ENCODE data around the gene PRSS2. TPM values are rescaled to one million over a fixed set of nuclear protein-coding genes. Genes with fewer than 3 reads are reported as not detected.

PRSS2 gene
- total RNA-seq, 2 experiments from 2014 or later, result not detected

GRCh38 chr7:142806957-142807356 lies 36.2 kb downstream of the PRSS2 start:
- ATAC-seq (ENCODE audit: poor library complexity) (no peak), DNase-seq (peak in 3 of 14 experiments; percentile 13 to 18 (median 17))
- peaks cover 96% of the 10 kb centered on the region for H3K4me1 ChIP-seq (ENCODE audit: insufficient read depth, low read length)
- Mint-ChIP-seq H3K4me1 (ENCODE audit: low read depth) (peaks cover 100% of the 10 kb centered on the region), H3K4me3 (peak overlapping the region; percentile 77), H3K9me3 (no peaks in the 10 kb centered on the region), H3K36me3 (ENCODE audit: low read depth) (peaks cover 49% of the 10 kb centered on the region), H3K27me3 (no peaks in the 10 kb centered on the region), H3K27ac (peak overlapping the region; percentile 98)
- H3K4me3 ChIP-seq (ENCODE audit: low read length), result peak overlapping the region; percentile 31
- H3K36me3 ChIP-seq (ENCODE audit: insufficient read depth, low read length), result peaks cover 24% of the 10 kb centered on the region
- ChIA-PET POLR2A (interaction anchor here (0.6 to 30.9 kb wide), 29 partner anchors 8 to 601 kb away, joined by 3 to 5733 read pairs (median 20); partner anchors contain the start of genes EPHA1, EPHB6 and GSTK1), CTCF (interaction anchor here (1.2 to 7.2 kb wide), 6 partner anchors 13 to 249 kb away, joined by 3 to 135 read pairs (median 8); no protein-coding TSS in a partner anchor)
- intact Hi-C loops (cut with DNase I, micrococcal nuclease), result loop anchor here in 1 of 2 experiments (5.0 kb wide), 1 partner anchor 575 kb away; the partner anchor contains the start of gene ZYX
- peak overlapping the region; percentile 95 to 99 for H3K27ac ChIP-seq (ENCODE audit: low read depth in 1 of 2, low read length in 2 of 2)
- no peaks in the 10 kb centered on the region for H3K9me3 ChIP-seq (ENCODE audit: control insufficient read depth in 1 of 2, insufficient read depth in 1 of 2, low read length in 2 of 2)
- no peaks in the 10 kb centered on the region for H3K27me3 ChIP-seq (ENCODE audit: control insufficient read depth in 1 of 2, insufficient read depth in 2 of 2, low read length in 2 of 2)
- TF ChIP-seq CTCF (IDR thresholded peaks at IDR 0.05), result no peak

- Mint-ChIP-seq H3K36me3 (ENCODE audit: low read depth) (peaks cover 39% of the 10 kb centered on the region), H3K27ac (peak overlapping the region; percentile 98), H3K4me1 (ENCODE audit: low read depth) (peaks cover 100% of the 10 kb centered on the region), H3K4me3 (peak overlapping the region; percentile 77), H3K27me3 (no peaks in the 10 kb centered on the region), H3K9me3 (no peaks in the 10 kb centered on the region)
- POLR2A ChIA-PET, result interaction anchor here (0.7 to 30.9 kb wide), 85 partner anchors 7 to 600 kb away, joined by 3 to 5733 read pairs (median 7); partner anchors contain the start of genes CASP2, EPHA1, EPHB6 and GSTK1
- H3K9me3 ChIP-seq (ENCODE audit: control insufficient read depth in 1 of 2, insufficient read depth in 1 of 2, low read length in 2 of 2), result no peaks in the 10 kb centered on the region
- TF ChIP-seq CTCF (IDR thresholded peaks at IDR 0.05), result no peak
- CTCF ChIA-PET, result interaction anchor here (0.6 to 7.2 kb wide), 13 partner anchors 14 to 572 kb away, joined by 3 to 135 read pairs (median 5); no protein-coding TSS in a partner anchor
- peaks cover 96% of the 10 kb centered on the region for H3K4me1 ChIP-seq (ENCODE audit: insufficient read depth, low read length)
- DNase-seq (peak in 7 of 14 experiments; percentile 32 to 88 (median 66)), ATAC-seq (ENCODE audit: poor library complexity) (peak; percentile 5)
- H3K36me3 ChIP-seq (ENCODE audit: insufficient read depth, low read length), result peaks cover 14% of the 10 kb centered on the region
- H3K27ac ChIP-seq (ENCODE audit: low read depth in 1 of 2, low read length in 2 of 2), result peak overlapping the region; percentile 95 to 99
- peak overlapping the region; percentile 31 for H3K4me3 ChIP-seq (ENCODE audit: low read length)
- intact Hi-C loops (cut with DNase I, micrococcal nuclease), result loop anchor here (1.0 to 5.0 kb wide), 4 partner anchors 10 to 574 kb away; partner anchors contain the start of gene ZYX (in 1 of the 2)
- no peaks in the 10 kb centered on the region for H3K27me3 ChIP-seq (ENCODE audit: control insufficient read depth in 1 of 2, insufficient read depth in 2 of 2, low read length in 2 of 2)
Measured at GRCh38 chr7:142807855-142808460, 37.2 kb downstream of the PRSS2 start.

- Histone ChIP-seq H3K4me1 (ENCODE audit: insufficient read depth, low read length) (peaks cover 96% of the 10 kb centered on the region), H3K4me3 (ENCODE audit: low read length) (peak overlapping the region; percentile 31), H3K36me3 (ENCODE audit: insufficient read depth, low read length) (peaks cover 9% of the 10 kb centered on the region), H3K9me3 (ENCODE audit: control insufficient read depth in 1 of 2, insufficient read depth in 1 of 2, low read length in 2 of 2) (no peaks in the 10 kb centered on the region), H3K27me3 (ENCODE audit: control insufficient read depth in 1 of 2, insufficient read depth in 2 of 2, low read length in 2 of 2) (no peaks in the 10 kb centered on the region), H3K27ac (ENCODE audit: low read depth in 1 of 2, low read length in 2 of 2) (peak overlapping the region; percentile 95 to 99)
- ChIA-PET POLR2A (interaction anchor here (0.7 to 30.9 kb wide), 82 partner anchors 10 to 599 kb away, joined by 3 to 5733 read pairs (median 7); partner anchors contain the start of genes CASP2, EPHA1, EPHB6 and GSTK1), CTCF (interaction anchor here (0.6 to 7.2 kb wide), 12 partner anchors 14 to 572 kb away, joined by 3 to 135 read pairs (median 5); no protein-coding TSS in a partner anchor)
- DNase-seq, result no peak
- peak; percentile 54 for ATAC-seq (ENCODE audit: poor library complexity)
- H3K36me3 Mint-ChIP-seq (ENCODE audit: low read depth), result peaks cover 35% of the 10 kb centered on the region
- H3K9me3 Mint-ChIP-seq, result no peaks in the 10 kb centered on the region
- H3K27me3 Mint-ChIP-seq, result no peaks in the 10 kb centered on the region
- peak overlapping the region; percentile 98 for H3K27ac Mint-ChIP-seq
- peak overlapping the region; percentile 77 for H3K4me3 Mint-ChIP-seq
- peaks cover 100% of the 10 kb centered on the region for H3K4me1 Mint-ChIP-seq (ENCODE audit: low read depth)
- intact Hi-C loops (cut with DNase I, micrococcal nuclease), result loop anchor here (1.0 to 5.0 kb wide), 4 partner anchors 10 to 574 kb away; partner anchors contain the start of gene ZYX (in 1 of the 2)
- TF ChIP-seq CTCF (IDR thresholded peaks at IDR 0.05), result no peak
Measured at GRCh38 chr7:142808461-142808801, 37.7 kb downstream of the PRSS2 start.
